Suprapubic skin (tissue), 3 donors: ENCODE measurements around the gene FARS2.

Experiments used
- POLR2AphosphoS5 ChIP-seq, 3 donors: sonication (generic); formaldehyde crosslinking; IDR thresholded peaks; one replicate each; pipeline ENCODE4 v1.6.1; 2017; ENCODE audit warnings: antibody characterized with exemption in 3 of 3
- TF ChIP-seq, protein P1 (sequence below), 2 donors: fragments of 200-600 bp in 1 of 2; fragments of 450-650 bp in 1 of 2; sonication (generic) in 1 of 2; IDR thresholded peaks; one replicate each; pipeline ENCODE4 v1.5.1; 2016 to 2019; ENCODE audit warnings: antibody characterized with exemption in 2 of 2, mild to moderate bottlenecking in 1 of 2, moderate library complexity in 1 of 2

DNA sequence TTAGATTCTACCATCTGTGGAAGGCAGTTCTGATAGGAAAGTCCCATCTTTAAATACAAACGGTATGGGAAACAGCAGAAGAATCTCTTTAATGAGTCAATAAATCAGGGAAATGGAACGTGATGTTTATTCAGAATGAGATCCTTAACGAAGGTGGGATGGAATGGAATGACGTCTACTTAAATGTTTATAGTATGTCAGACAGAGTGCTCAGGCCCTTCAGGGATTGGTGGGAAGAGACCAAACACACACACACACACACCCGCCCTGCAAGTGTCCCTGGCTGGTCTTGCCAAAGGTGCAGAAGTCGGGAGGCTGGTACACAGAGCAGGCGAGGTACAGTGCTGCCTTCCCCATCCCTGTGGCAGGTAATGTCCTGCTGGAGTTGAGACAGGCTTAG lies 164.0 kb downstream of the FARS2 start:
- TF ChIP-seq, protein P1, sequence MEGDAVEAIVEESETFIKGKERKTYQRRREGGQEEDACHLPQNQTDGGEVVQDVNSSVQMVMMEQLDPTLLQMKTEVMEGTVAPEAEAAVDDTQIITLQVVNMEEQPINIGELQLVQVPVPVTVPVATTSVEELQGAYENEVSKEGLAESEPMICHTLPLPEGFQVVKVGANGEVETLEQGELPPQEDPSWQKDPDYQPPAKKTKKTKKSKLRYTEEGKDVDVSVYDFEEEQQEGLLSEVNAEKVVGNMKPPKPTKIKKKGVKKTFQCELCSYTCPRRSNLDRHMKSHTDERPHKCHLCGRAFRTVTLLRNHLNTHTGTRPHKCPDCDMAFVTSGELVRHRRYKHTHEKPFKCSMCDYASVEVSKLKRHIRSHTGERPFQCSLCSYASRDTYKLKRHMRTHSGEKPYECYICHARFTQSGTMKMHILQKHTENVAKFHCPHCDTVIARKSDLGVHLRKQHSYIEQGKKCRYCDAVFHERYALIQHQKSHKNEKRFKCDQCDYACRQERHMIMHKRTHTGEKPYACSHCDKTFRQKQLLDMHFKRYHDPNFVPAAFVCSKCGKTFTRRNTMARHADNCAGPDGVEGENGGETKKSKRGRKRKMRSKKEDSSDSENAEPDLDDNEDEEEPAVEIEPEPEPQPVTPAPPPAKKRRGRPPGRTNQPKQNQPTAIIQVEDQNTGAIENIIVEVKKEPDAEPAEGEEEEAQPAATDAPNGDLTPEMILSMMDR (IDR thresholded peaks at IDR 0.05), result no peak
- no peak for TF ChIP-seq POLR2AphosphoS5 (IDR thresholded peaks at IDR 0.05)
